ENCODE results near the gene CBY1. TPM values are rescaled to one million over a fixed set of nuclear protein-coding genes. Genes with fewer than 3 reads are reported as not detected.

The CBY1 gene
- total and polyA plus RNA-seq, 9 of the 15 experiments (the other 6 are each of a cell fraction or from before 2014, with no cell fraction given): 5.7 to 19.7 (median 10.8) TPM

- TF ChIP-seq, protein P1, sequence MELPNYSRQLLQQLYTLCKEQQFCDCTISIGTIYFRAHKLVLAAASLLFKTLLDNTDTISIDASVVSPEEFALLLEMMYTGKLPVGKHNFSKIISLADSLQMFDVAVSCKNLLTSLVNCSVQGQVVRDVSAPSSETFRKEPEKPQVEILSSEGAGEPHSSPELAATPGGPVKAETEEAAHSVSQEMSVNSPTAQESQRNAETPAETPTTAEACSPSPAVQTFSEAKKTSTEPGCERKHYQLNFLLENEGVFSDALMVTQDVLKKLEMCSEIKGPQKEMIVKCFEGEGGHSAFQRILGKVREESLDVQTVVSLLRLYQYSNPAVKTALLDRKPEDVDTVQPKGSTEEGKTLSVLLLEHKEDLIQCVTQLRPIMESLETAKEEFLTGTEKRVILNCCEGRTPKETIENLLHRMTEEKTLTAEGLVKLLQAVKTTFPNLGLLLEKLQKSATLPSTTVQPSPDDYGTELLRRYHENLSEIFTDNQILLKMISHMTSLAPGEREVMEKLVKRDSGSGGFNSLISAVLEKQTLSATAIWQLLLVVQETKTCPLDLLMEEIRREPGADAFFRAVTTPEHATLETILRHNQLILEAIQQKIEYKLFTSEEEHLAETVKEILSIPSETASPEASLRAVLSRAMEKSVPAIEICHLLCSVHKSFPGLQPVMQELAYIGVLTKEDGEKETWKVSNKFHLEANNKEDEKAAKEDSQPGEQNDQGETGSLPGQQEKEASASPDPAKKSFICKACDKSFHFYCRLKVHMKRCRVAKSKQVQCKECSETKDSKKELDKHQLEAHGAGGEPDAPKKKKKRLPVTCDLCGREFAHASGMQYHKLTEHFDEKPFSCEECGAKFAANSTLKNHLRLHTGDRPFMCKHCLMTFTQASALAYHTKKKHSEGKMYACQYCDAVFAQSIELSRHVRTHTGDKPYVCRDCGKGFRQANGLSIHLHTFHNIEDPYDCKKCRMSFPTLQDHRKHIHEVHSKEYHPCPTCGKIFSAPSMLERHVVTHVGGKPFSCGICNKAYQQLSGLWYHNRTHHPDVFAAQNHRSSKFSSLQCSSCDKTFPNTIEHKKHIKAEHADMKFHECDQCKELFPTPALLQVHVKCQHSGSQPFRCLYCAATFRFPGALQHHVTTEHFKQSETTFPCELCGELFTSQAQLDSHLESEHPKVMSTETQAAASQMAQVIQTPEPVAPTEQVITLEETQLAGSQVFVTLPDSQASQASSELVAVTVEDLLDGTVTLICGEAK (IDR thresholded peaks at IDR 0.05): no peak
- TF ChIP-seq, protein P1 (CRISPR knock-in tag; IDR thresholded peaks at IDR 0.05): no peak
- TF ChIP-seq STAT5A (IDR thresholded peaks at IDR 0.05; ENCODE audit: borderline replicate concordance, low read length) (no peak), DLX4 (CRISPR knock-in tag; IDR thresholded peaks at IDR 0.05) (no peak), ZNF785 (CRISPR knock-in tag; IDR thresholded peaks at IDR 0.05) (no peak), KLF1 (tag; IDR thresholded peaks at IDR 0.05) (no peak), NFIC (IDR thresholded peaks at IDR 0.05) (no peak), NUFIP1 (IDR thresholded peaks at IDR 0.05; ENCODE audit: partially characterized antibody) (no peak), ZBTB49 (CRISPR knock-in tag; IDR thresholded peaks at IDR 0.05; ENCODE audit: borderline replicate concordance) (no peak)
- TF ChIP-seq, protein P2, sequence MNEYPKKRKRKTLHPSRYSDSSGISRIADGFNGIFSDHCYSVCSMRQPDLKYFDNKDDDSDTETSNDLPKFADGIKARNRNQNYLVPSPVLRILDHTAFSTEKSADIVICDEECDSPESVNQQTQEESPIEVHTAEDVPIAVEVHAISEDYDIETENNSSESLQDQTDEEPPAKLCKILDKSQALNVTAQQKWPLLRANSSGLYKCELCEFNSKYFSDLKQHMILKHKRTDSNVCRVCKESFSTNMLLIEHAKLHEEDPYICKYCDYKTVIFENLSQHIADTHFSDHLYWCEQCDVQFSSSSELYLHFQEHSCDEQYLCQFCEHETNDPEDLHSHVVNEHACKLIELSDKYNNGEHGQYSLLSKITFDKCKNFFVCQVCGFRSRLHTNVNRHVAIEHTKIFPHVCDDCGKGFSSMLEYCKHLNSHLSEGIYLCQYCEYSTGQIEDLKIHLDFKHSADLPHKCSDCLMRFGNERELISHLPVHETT (CRISPR knock-in tag; conservative IDR thresholded peaks at IDR 0.05 in 1 of 2, IDR thresholded peaks at IDR 0.05 in 1 of 2): no peak; a peak in 1 of 4 replicates
- TF ChIP-seq, protein P3, sequence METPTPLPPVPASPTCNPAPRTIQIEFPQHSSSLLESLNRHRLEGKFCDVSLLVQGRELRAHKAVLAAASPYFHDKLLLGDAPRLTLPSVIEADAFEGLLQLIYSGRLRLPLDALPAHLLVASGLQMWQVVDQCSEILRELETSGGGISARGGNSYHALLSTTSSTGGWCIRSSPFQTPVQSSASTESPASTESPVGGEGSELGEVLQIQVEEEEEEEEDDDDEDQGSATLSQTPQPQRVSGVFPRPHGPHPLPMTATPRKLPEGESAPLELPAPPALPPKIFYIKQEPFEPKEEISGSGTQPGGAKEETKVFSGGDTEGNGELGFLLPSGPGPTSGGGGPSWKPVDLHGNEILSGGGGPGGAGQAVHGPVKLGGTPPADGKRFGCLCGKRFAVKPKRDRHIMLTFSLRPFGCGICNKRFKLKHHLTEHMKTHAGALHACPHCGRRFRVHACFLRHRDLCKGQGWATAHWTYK (CRISPR knock-in tag; IDR thresholded peaks at IDR 0.05): no peak
Measured at GRCh38 chr22:38705235-38706100, 49.0 kb downstream of the CBY1 start, which contains the start of gene GTPBP1 (continued).
